ENCODE measurements around the gene CHKB. TPM values are rescaled to one million over a fixed set of nuclear protein-coding genes. Genes with fewer than 3 reads are reported as not detected.
A peak's percentile ranks its signal among the peaks of the same experiment; 100 is the strongest.

Gene CHKB, protein sequence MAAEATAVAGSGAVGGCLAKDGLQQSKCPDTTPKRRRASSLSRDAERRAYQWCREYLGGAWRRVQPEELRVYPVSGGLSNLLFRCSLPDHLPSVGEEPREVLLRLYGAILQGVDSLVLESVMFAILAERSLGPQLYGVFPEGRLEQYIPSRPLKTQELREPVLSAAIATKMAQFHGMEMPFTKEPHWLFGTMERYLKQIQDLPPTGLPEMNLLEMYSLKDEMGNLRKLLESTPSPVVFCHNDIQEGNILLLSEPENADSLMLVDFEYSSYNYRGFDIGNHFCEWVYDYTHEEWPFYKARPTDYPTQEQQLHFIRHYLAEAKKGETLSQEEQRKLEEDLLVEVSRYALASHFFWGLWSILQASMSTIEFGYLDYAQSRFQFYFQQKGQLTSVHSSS
- total RNA-seq: 10 to 100 TPM; 19.0 to 71.7 (median 33.1) TPM

DNA sequence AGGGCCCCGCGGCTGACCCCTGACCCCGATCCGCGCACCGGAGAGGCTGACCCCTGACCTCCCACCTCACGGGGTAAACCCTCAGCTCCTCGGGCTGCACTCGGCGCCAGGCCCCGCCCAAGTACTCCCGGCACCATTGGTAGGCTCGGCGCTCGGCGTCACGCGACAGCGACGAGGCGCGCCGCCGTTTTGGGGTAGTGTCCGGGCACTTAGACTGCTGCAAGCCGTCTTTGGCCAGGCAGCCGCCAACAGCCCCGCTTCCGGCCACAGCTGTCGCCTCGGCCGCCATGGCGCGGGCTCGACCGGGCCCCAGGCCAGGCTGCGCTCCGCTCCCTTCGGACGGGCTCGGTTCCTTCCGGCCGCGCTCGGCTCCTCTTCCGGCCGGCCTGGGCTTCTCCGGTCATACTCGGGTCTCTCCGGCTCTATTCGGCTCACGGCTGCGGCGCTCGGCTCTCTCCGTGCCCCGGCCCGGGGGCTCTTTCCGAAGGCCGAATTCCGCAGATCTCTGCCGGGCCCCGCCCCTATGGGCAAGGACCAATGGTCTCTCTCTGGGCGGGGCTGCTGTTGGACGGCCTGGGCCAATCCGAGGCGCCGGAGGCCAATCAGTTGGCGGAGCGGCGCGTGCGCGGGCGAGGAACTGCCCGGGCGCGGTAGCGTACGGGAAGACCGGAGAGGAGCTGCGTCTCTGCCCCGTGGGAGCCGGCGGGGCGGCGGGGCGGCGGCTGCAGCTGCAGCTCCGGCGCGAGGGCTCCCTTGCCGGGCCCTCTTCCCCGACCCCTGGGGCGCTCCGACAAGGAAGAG, at the start of gene CHKB:
Gene CHKB, minus strand, starts transcription at position 357 of the 801 bp plus-strand sequence. Its CDS starts 68 bp downstream, at position 289.
- 0% methylated on average over 3 to 10 of the region's 96 CpGs; no CpG with 5 or more reads in 6 of the 10 experiments for WGBS, 10 experiments
- Histone ChIP-seq H3K4me3 (peak within 1 kb of the TSS; percentile 55 to 67 (median 60)), H3K27ac (peak within 1 kb of the TSS; percentile 92 to 94), H3K4me1 (replicated peaks in 1 of 2) (peaks cover 7 to 11% of the 10 kb centered on the region in 2 donors)
- ATAC-seq (replicated peaks in 6 of 8): peak; percentile 90 to 96 (median 94)
- in situ Hi-C loops (cut with MboI; ENCODE audit: low pct_unique_long_range_greater_than_20kb in 2 of 9, low sequenced_read_pairs in 9 of 9, unreplicated experiment in 9 of 9): no loop called here

DNA sequence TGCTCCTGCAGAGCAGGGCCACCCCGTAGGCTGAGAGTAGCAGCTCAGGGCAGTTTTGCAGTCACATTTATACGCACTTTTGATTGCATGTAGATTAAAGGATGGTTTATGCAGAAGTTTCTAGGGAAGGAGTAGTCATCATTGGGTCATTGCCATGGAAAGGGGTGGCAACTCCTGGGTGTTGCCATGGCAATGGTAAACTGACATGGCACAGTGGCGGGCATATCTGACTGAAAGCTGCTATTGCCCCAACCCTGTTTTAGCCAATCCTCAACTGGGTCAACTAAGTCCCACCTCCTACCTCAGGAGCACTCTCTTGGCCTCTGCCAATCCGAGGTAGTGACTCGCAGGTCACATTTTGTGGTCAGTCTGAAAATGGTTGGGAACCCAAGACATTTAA, 47.7 kb upstream of the CHKB start:
- WGBS, 10 experiments: 72 to 100% (median 87%) methylated on average over 1 to 5 of the region's 5 CpGs; no CpG with 5 or more reads in 1 of the 10 experiments
- no peak overlapping the region for H3K27ac ChIP-seq
- H3K4me1 ChIP-seq (replicated peaks in 1 of 2): peaks cover 14 to 18% of the 10 kb centered on the region in 2 donors
- no peak overlapping the region for H3K4me3 ChIP-seq
- ATAC-seq (replicated peaks in 6 of 8): peak in 3 of 8 experiments; percentile 3 to 6 (median 3)
- in situ Hi-C loops (cut with MboI; ENCODE audit: low pct_unique_long_range_greater_than_20kb in 2 of 9, low sequenced_read_pairs in 9 of 9, unreplicated experiment in 9 of 9): no loop called here

DNA sequence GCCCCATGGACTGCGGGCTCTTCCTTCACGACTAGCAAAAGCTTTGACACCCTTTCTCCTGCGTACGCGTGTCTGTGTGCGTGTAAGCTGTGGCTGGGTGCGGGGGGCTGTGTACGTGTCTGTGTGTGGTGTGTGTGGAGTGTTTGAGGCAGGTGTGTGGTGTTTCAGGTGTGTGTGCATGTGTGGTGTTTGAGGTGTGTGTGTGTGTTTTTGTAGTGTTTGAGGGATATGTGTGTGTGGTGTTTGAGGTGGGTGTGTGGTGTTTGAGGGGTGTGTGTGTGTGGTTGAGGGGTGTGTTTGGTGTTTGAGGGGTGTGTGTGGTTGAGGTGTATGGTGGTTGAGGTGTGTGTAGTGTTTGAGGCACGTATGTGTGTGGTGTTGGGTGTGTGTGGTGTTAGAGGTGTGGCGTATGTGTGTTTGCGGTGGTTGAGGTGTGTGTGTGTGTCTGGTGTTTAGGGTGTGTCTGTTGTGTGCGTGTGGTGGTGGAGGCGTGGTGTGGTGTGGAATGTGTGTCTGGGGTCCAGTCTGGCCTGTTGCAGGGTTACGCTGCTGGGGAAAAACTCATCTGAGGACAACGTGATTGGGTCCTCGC, 46.0 kb upstream of the CHKB start:
- ATAC-seq (replicated peaks in 6 of 8): no peak
- in situ Hi-C loops (cut with MboI; ENCODE audit: low pct_unique_long_range_greater_than_20kb in 2 of 9, low sequenced_read_pairs in 9 of 9, unreplicated experiment in 9 of 9): no loop called here
- H3K4me1 ChIP-seq (replicated peaks in 1 of 2): peaks cover 14 to 18% of the 10 kb centered on the region in 2 donors
- WGBS, 10 experiments: 0 to 87% (median 50%) methylated on average over 2 to 4 of the region's 16 CpGs; no CpG with 5 or more reads in 5 of the 10 experiments
- peak overlapping the region; percentile 50 to 78 (median 58) for H3K4me3 ChIP-seq
- no peak overlapping the region for H3K27ac ChIP-seq

DNA sequence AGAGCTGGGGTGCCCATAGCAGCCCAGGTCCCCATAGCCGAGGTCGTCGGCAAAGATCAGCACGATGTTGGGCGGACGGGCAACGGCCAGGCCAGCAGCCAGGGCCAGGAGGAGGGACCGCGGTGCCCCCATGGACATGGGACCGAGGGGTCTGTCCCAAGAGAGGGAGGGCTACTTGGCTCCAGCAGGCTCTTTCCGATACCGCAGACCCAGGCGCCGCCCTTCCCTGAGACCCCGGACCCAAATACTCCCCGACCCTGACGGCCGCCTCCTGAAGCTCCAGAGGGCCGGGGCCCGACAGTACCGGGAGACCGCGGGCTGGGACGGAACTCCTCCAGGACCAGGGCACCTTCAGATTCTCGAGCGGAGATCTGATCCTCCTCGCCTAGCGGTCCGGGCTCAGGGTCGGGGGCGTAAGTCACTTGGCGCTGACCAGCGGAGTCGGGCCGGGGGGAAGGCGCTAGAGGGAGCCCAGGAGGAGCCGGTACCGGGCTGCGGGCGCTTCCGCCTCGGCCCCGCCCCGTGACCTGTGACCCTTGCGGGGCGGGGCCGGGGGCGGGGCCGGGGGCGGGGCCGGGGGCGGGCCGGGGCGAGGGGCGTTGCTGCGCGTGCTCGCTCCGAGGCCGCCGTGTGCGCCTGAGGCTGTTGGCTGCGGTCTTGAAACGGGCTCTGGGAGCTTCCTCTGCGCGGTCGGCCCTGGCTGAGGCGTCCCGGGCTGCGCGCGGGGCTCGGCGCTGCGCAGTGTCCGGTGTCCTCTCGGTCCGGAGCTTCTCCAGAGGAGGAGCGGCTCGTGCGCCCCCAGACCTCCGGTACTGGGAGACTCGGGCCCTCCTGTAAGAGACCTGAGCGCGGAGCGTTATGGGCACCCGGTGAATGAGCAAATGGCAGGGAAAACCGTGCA, 45.2 kb upstream of the CHKB start, which contains the start of gene ARSA:
Gene ARSA, minus strand, starts transcription at position 511 of the 901 bp plus-strand sequence. Its CDS starts 373 bp downstream, at position 138.
- Histone ChIP-seq H3K4me3 (peak within 1 kb of the TSS; percentile 50 to 78 (median 58)), H3K27ac (no peak within 1 kb of the TSS), H3K4me1 (replicated peaks in 1 of 2) (peaks cover 14 to 18% of the 10 kb centered on the region in 2 donors)
- peak; percentile 88 to 96 (median 91) for ATAC-seq (replicated peaks in 6 of 8)
- WGBS, 10 experiments: 0 to 4% (median 0%) methylated on average over 2 to 22 of the region's 88 CpGs; no CpG with 5 or more reads in 5 of the 10 experiments
- in situ Hi-C loops (cut with MboI; ENCODE audit: low pct_unique_long_range_greater_than_20kb in 2 of 9, low sequenced_read_pairs in 9 of 9, unreplicated experiment in 9 of 9): no loop called here

DNA sequence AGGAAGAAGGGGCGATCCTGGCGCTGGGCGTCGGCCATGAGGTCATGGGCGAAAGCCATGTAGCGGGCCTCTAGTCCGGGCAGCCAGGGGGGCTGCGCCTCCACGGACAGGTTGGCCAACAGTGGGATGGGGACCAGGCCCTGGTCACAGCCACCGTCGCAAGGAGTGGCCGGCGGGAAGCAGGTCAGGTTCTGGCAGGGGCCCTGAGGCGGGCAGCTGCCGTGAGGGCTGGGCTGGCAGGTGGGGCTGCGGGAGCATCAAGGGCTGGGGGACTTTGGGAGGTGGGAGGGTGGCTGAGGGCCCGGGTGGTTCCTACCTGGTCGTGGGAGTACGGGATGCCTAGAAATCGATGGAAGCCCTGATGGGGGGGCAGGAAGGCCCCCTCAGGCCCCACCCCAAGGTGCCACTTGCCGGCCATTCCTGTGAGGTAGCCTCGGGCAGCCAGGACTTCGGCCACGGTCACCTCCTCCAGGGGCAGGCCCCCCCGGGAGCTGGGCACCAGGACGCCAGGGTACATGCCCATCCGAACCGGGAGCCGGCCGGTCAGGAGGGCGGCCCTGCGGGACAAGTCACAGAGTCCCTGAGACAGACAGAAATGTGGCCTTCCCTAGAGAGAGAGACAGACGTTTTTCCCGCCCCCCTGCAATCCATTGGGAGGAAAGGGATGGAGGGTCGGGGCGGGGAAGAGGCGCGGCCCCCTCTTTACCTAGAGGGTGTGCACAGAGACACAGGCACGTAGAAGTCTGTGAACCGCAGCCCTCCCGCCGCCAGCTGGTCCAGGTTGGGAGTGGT, 44.4 kb upstream of the CHKB start:
- no peak overlapping the region for H3K27ac ChIP-seq
- in situ Hi-C loops (cut with MboI; ENCODE audit: low pct_unique_long_range_greater_than_20kb in 2 of 9, low sequenced_read_pairs in 9 of 9, unreplicated experiment in 9 of 9): no loop called here
- peak overlapping the region; percentile 50 to 78 (median 58) for H3K4me3 ChIP-seq
- 0 to 30% methylated on average over 1 to 4 of the region's 42 CpGs; no CpG with 5 or more reads in 8 of the 10 experiments for whole genome bisulfite sequencing, 10 experiments
- H3K4me1 ChIP-seq (replicated peaks in 1 of 2): peaks cover 14 to 18% of the 10 kb centered on the region in 2 donors
- no peak for ATAC-seq (replicated peaks in 6 of 8)

DNA sequence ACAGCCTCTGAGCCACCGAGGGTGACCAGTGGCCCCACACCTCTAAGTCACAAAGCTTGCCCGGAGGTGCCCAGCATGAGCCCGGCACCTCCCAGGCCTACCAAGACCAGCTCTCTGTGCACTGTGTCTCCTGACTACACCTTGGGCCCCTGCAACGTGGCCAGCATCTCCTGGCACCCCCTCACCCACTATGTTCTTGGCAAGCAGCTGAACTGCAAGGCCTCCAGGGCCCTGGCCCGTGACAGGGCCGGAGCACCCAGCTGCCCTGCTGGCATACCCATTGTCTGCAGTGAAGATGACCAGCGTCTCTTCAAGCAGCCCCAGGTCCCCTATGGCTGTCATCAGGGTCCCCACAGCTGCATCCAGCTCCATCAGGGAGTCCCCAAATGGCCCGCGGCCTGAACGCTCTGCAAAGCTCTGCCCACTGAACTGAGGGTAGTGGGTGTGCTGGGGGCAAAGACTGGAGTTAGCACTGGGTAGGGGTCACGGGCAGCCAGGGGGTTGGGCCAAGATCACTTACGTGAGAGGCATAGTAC, 43.7 kb upstream of the CHKB start:
- 17 to 100% (median 86%) methylated on average over 1 to 3 of the region's 12 CpGs; no CpG with 5 or more reads in 6 of the 10 experiments for WGBS, 10 experiments
- in situ Hi-C loops (cut with MboI; ENCODE audit: low pct_unique_long_range_greater_than_20kb in 2 of 9, low sequenced_read_pairs in 9 of 9, unreplicated experiment in 9 of 9): no loop called here
- no peak overlapping the region for H3K4me3 ChIP-seq
- no peak for ATAC-seq (replicated peaks in 6 of 8)
- H3K4me1 ChIP-seq (replicated peaks in 1 of 2): peaks cover 14 to 18% of the 10 kb centered on the region in 2 donors
- H3K27ac ChIP-seq: no peak overlapping the region

DNA sequence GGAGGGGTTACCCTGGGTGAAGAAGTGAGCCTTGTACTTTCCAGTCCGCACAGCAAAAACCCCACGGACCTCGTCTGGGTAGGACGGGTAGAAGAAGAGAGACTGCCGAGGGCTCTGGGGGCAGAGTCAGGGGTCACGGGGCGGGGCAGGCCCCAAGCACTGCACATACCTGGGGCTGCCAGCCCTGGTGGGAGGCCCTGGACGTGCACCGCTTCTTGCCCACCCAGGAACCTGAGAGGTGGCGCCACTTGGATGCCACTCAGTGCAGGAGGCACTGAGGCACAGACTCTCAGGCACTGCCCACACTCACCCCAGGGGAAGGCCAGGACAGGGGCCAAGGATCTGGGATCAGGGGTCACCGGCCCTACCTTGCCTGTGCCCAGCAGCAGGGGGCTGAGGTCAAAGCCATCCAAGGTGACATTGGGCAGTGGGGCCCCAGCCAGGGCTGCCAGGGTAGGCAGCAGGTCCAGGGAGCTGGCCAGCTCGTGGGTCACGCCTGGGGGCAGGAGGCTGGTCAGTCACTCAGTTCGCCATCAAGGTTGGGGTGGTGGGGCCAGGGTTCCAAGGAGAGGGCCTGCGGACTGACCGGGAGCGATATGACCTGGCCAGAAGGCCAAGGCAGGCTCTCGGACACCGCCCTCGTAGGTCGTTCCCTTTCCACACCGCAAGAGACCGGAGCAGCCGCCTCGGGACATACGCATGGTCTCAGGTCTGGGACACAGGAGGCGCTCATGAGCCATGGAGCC, 43.1 kb upstream of the CHKB start:
- peaks cover 17 to 25% of the 10 kb centered on the region in 2 donors for H3K4me1 ChIP-seq (replicated peaks in 1 of 2)
- in situ Hi-C loops (cut with MboI; ENCODE audit: low pct_unique_long_range_greater_than_20kb in 2 of 9, low sequenced_read_pairs in 9 of 9, unreplicated experiment in 9 of 9): no loop called here
- WGBS, 10 experiments: 70 to 100% methylated on average over 2 of the region's 27 CpGs; no CpG with 5 or more reads in 8 of the 10 experiments
- H3K27ac ChIP-seq: no peak overlapping the region
- H3K4me3 ChIP-seq: no peak overlapping the region
- no peak for ATAC-seq (replicated peaks in 6 of 8)

DNA sequence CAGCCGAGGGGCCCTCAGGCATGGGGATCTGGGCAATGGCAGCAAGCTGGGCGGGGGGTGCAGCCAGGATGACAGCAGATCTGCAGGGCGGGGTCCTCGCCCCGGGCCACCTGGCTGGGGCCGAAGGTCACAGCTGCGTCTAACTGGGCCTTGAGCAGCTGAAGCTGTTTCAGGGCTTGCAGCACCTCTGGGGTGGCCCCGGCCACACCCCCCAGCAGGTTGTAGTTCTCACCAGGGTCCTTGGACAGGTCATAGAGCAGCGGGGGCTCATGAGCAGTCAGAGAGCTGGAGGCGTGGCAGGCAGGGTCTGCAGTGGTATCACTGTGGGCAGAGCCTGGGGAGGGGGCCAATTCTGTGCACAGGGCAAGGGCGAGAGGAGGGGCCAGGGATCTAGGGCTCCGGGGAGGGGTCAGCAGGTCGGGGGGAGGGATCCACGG, 42.5 kb upstream of the CHKB start:
- Histone ChIP-seq H3K4me1 (replicated peaks in 1 of 2) (peaks cover 13 to 23% of the 10 kb centered on the region in 2 donors), H3K27ac (no peak overlapping the region), H3K4me3 (no peak overlapping the region)
- ATAC-seq (replicated peaks in 6 of 8): no peak
- in situ Hi-C loops (cut with MboI; ENCODE audit: low pct_unique_long_range_greater_than_20kb in 2 of 9, low sequenced_read_pairs in 9 of 9, unreplicated experiment in 9 of 9): no loop called here
- WGBS, 10 experiments: no CpG with 5 or more reads among the region's 14 CpGs

DNA sequence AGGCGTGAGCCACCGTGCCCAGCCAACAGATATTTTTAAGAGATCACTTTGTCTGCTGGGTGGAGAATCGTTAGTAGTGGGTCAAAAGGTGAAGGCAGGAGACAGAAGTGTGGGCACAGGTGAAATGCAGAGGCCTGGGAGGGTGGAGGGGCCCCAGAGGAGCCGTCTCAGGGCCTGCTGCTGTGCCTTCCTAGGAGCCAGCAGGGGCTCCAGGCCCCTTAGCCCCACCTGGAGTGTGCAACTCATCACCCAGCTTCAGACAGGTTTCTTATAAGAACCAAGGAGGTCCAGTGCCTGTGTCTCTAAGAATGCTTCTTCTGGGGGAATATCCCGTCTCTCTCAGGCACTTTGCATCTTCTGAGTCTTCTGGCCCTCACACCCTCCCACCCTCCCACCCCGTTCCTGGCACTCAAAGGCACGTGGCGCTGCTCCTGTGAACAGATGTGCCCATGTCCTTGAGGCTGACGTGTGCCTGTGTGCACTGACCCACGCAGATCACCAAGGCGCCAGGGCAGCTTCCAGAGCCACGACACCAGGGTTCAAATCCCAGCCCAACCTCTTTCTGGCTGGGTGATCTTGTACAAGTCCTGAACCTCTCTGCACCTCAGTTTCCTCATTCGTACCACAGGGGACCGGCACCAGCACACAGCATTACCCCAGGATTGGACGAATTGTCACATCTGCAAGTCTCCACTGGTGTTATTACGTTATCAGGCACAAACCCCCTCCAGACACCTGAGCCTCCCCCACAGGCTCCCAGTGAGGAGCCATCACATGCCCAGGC, 41.9 kb upstream of the CHKB start:
- Histone ChIP-seq H3K4me3 (no peak overlapping the region), H3K27ac (no peak overlapping the region), H3K4me1 (replicated peaks in 1 of 2) (peaks cover 10 to 17% of the 10 kb centered on the region in 2 donors)
- in situ Hi-C loops (cut with MboI; ENCODE audit: low pct_unique_long_range_greater_than_20kb in 2 of 9, low sequenced_read_pairs in 9 of 9, unreplicated experiment in 9 of 9): no loop called here
- WGBS, 10 experiments: 84 to 87% methylated on average over 3 of the region's 16 CpGs; no CpG with 5 or more reads in 8 of the 10 experiments
- ATAC-seq (replicated peaks in 6 of 8): no peak

DNA sequence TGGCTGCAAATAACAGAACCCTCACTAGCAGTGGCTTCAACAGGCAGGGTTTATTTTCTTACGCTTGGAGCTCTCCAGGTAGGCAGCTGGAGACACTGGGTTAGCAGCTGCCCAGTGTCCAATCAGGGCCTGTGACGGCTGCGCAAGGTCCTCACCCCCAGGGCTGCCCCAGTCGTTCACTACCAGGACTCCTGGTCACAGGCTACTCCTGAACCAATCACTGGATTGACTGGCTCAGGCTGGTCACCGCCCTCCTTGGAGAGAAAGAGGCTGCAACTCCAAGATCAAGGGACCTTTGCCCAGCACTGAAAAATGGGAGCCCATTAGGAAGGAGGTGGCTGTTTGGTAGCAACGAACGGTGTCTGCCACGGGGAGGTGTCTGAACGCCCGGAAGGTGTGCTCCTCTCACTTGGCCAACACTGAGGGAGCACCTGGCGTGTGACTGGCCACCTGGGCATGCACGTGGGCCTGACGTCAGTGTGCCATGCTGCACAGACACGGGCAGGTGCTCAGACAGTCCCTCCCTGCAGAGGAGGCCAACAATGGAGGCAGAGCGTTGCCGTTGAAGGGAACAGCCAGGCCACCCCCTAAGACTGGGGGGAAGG, 40.2 kb upstream of the CHKB start:
- peaks cover 3 to 10% of the 10 kb centered on the region in 2 donors for H3K4me1 ChIP-seq (replicated peaks in 1 of 2)
- ATAC-seq (replicated peaks in 6 of 8): peak in 1 of 8 experiments; percentile 9
- H3K4me3 ChIP-seq: no peak overlapping the region
- in situ Hi-C loops (cut with MboI; ENCODE audit: low pct_unique_long_range_greater_than_20kb in 2 of 9, low sequenced_read_pairs in 9 of 9, unreplicated experiment in 9 of 9): no loop called here
- 0 to 100% (median 66%) methylated on average over 1 to 12 of the region's 16 CpGs; no CpG with 5 or more reads in 3 of the 10 experiments for whole genome bisulfite sequencing, 10 experiments
- no peak overlapping the region for H3K27ac ChIP-seq
